SK-N-SH (cell line): Measurements from ENCODE around the gene DERL2. TPM values are rescaled to one million over a fixed set of nuclear protein-coding genes. Genes with fewer than 3 reads are reported as not detected.

ENCODE experiments used
- CTCF ChIA-PET: fragments of 300-600, 350-600 bp; formaldehyde crosslinking; extraction: SDS; loops from one replicate; lab custom pipeline; 2021; lab: Yijun Ruan, JAX
- POLR2A ChIA-PET: fragments of 350-600 bp; sonication (Branson Sonifier 250); formaldehyde crosslinking; extraction: SDS; loops from one replicate; lab custom pipeline; 2020; ENCODE audit warnings: antibody characterized with exemption, inconsistent platforms; lab: Yijun Ruan, JAX
- DNase-seq: peaks from one replicate; pipeline ENCODE4 v3.0.0; 2012
- H2AFZ ChIP-seq: fragments of 200-600 bp; sonication (generic); 2 replicates; pipeline ENCODE4 v1.8.1; 2016; ENCODE audit warnings: antibody characterized with exemption, mild to moderate bottlenecking, low read depth
- H3F3A ChIP-seq: fragments of 200-600 bp; sonication (generic); replicated peaks from 2 replicates; pipeline ENCODE3; 2016; ENCODE audit warnings: antibody characterized with exemption, mild to moderate bottlenecking; ENCODE audit not compliant: insufficient read depth
- H3K27ac ChIP-seq, 2 experiments: fragments of 200-500 bp in 1 of 2; fragments of 200-600 bp in 1 of 2; sonication (Bioruptor generic) in 1 of 2; sonication (generic), shearing (Covaris generic) in 1 of 2; 2 replicates each; pipeline versions ENCODE4 v1.5.1 to v1.6.1; 2014 to 2016; ENCODE audit warnings: low read depth in 2 of 2, inconsistent platforms in 1 of 2, low read length in 1 of 2, mild to moderate bottlenecking in 1 of 2, mixed read lengths in 1 of 2
- H3K27me3 ChIP-seq: fragments of 200-600 bp; sonication (generic), shearing (Covaris generic); 2 replicates; pipeline ENCODE4 v1.6.1; 2016; ENCODE audit warnings: mixed run types; ENCODE audit not compliant: insufficient read depth
- H3K36me3 ChIP-seq, 2 experiments: fragments of 200-500 bp in 1 of 2; fragments of 200-600 bp in 1 of 2; sonication (Bioruptor generic) in 1 of 2; sonication (generic) in 1 of 2; replicated peaks in 1 of 2; 2 replicates each; pipeline versions ENCODE3 to v1.5.1; 2014 to 2016; ENCODE audit warnings: low read length in 1 of 2, mild to moderate bottlenecking in 1 of 2; ENCODE audit not compliant: insufficient read depth in 2 of 2, control insufficient read depth in 1 of 2
- H3K4me1 ChIP-seq, 2 experiments: fragments of 200-500 bp in 1 of 2; fragments of 200-600 bp in 1 of 2; sonication (Bioruptor generic) in 1 of 2; sonication (generic), shearing (Covaris generic) in 1 of 2; 2 replicates each; pipeline versions ENCODE4 v1.5.1 to v1.6.1; 2014 to 2016; ENCODE audit warnings: low read depth in 1 of 2, low read length in 1 of 2, mixed run types in 1 of 2; ENCODE audit not compliant: insufficient read depth in 2 of 2, control insufficient read depth in 1 of 2
- H3K4me2 ChIP-seq: fragments of 200-600 bp; sonication (generic), shearing (Covaris generic); 2 replicates; pipeline ENCODE4 v1.6.1; 2017; ENCODE audit warnings: mixed run types
- H3K4me3 ChIP-seq, 2 experiments: fragments of 200-500 bp in 1 of 2; fragments of 200-600 bp in 1 of 2; sonication (Bioruptor generic) in 1 of 2; sonication (generic), shearing (Covaris generic) in 1 of 2; 2 replicates each; pipeline versions ENCODE4 v1.5.1 to v1.8.1; 2014 to 2016; ENCODE audit warnings: low read depth in 2 of 2, inconsistent platforms in 1 of 2, low read length in 1 of 2, mild to moderate bottlenecking in 1 of 2, mixed read lengths in 1 of 2, moderate library complexity in 1 of 2
- H3K79me2 ChIP-seq: fragments of 200-600 bp; sonication (generic); 2 replicates; pipeline ENCODE4 v1.8.1; 2017; ENCODE audit warnings: mild to moderate bottlenecking; ENCODE audit not compliant: insufficient read depth
- H3K9ac ChIP-seq: fragments of 200-600 bp; sonication (generic); 2 replicates; pipeline ENCODE4 v1.6.1; 2017; ENCODE audit warnings: mixed run types
- H3K9me2 ChIP-seq: fragments of 200-600 bp; sonication (generic); 2 replicates; pipeline ENCODE4 v1.6.1; 2017; ENCODE audit warnings: mixed run types
- H3K9me3 ChIP-seq: fragments of 200-600 bp; sonication (generic); 2 replicates; pipeline ENCODE4 v1.6.1; 2017; ENCODE audit warnings: mixed run types, mild to moderate bottlenecking, moderate library complexity
- H4K20me1 ChIP-seq: fragments of 200-600 bp; sonication (generic); 2 replicates; pipeline ENCODE4 v1.6.1; 2017; ENCODE audit warnings: mild to moderate bottlenecking, mixed run types; ENCODE audit not compliant: insufficient read depth
- CHD2 ChIP-seq: fragments of 150-350 bp; IDR thresholded peaks from 2 replicates; pipeline ENCODE4 v1.6.1; 2018; ENCODE audit warnings: low read length; ENCODE audit not compliant: partially characterized antibody
- ELF1 ChIP-seq: IDR thresholded peaks from 2 replicates; pipeline ENCODE4 v1.4.0; 2012
- EZH2phosphoT487 ChIP-seq: fragments of 200-600 bp; sonication (generic); IDR thresholded peaks from 2 replicates; pipeline ENCODE4 v1.6.1; 2017; ENCODE audit warnings: low read depth, mixed run types, mild to moderate bottlenecking, antibody characterized with exemption, moderate library complexity, borderline replicate concordance
- FOSL2 ChIP-seq: IDR thresholded peaks from 2 replicates; pipeline ENCODE4 v1.4.0; 2012; ENCODE audit warnings: low read depth, mild to moderate bottlenecking, moderate library complexity, borderline replicate concordance
- FOXJ3 ChIP-seq: sonication (generic); formaldehyde crosslinking; IDR thresholded peaks from 2 replicates; pipeline ENCODE4 v1.5.1; 2020; ENCODE audit warnings: mild to moderate bottlenecking, missing genetic modification reagents
- GABPA ChIP-seq: IDR thresholded peaks from 2 replicates; pipeline ENCODE4 v1.4.0; 2012; ENCODE audit warnings: low read depth, mild to moderate bottlenecking
- JUND ChIP-seq: IDR thresholded peaks from 2 replicates; pipeline ENCODE4 v1.4.0; 2012
- MEF2A ChIP-seq: IDR thresholded peaks from 2 replicates; pipeline ENCODE4 v1.4.0; 2012; ENCODE audit warnings: low read depth, borderline replicate concordance
- MXI1 ChIP-seq: IDR thresholded peaks from 2 replicates; pipeline ENCODE4 v1.6.1; 2012; ENCODE audit warnings: mild to moderate bottlenecking, low read depth, low read length, improper control_type of control experiment
- NFIC ChIP-seq: IDR thresholded peaks from 2 replicates; pipeline ENCODE4 v1.4.0; 2012; ENCODE audit warnings: borderline replicate concordance
- POLR2AphosphoS5 ChIP-seq: IDR thresholded peaks from 2 replicates; pipeline ENCODE4 v1.6.1; 2012; ENCODE audit warnings: low read depth, low read length
- RAD21 ChIP-seq: IDR thresholded peaks from 2 replicates; pipeline ENCODE4 v1.6.1; 2012; ENCODE audit warnings: mild to moderate bottlenecking, low read length
- RFX5 ChIP-seq: IDR thresholded peaks from 2 replicates; pipeline ENCODE4 v1.6.1; 2012; ENCODE audit warnings: mild to moderate bottlenecking, improper control_type of control experiment, low read length
- SIN3A ChIP-seq: IDR thresholded peaks from 2 replicates; pipeline ENCODE4 v1.6.1; 2012; ENCODE audit warnings: low read depth, mild to moderate bottlenecking, low read length, moderate library complexity, borderline replicate concordance
- SMC3 ChIP-seq: IDR thresholded peaks from 2 replicates; pipeline ENCODE4 v1.6.1; 2012; ENCODE audit warnings: low read depth, low read length, improper control_type of control experiment
- TCF12 ChIP-seq: IDR thresholded peaks from 2 replicates; pipeline ENCODE4 v1.4.0; 2012
- WGBS: methylation state at CpG from one replicate; pipeline ENCODE4 v1.1.6; 2017; ENCODE audit warnings: low lambda C conversion rate; 5-methylcytosine and 5-hydroxymethylcytosine counted together
- polyA plus RNA-seq, 3 experiments: library from polyadenylated mRNA; depleted of rRNA; stranded (reverse); fragments of >200 nt; gene quantifications; 2 replicates each; pipeline ENCODE4 v1.2.3, GENCODE V29; 2012
- TF ChIP-seq, protein P1 (sequence below): IDR thresholded peaks from 2 replicates; pipeline ENCODE4 v1.4.0; 2012; ENCODE audit warnings: low read depth, borderline replicate concordance
- TF ChIP-seq, protein P2 (sequence below): IDR thresholded peaks from 2 replicates; pipeline ENCODE4 v1.4.0; 2012; ENCODE audit warnings: low read depth
- TF ChIP-seq, protein P3 (sequence below): IDR thresholded peaks from 2 replicates; pipeline ENCODE4 v1.4.0; 2012; ENCODE audit warnings: low read depth, borderline replicate concordance
- TF ChIP-seq, protein P4 (sequence below): fragments of 150-350 bp; IDR thresholded peaks from 2 replicates; pipeline ENCODE4 v1.6.1; 2017; ENCODE audit warnings: antibody characterized with exemption, low read length, low read depth, borderline replicate concordance
- TF ChIP-seq, protein P5 (sequence below): IDR thresholded peaks from 2 replicates; pipeline ENCODE4; 2012

Gene DERL2
- polyA plus RNA-seq, 1 of the 3 experiments (the other 2 are of a cell fraction): 42.5 TPM

DNA sequence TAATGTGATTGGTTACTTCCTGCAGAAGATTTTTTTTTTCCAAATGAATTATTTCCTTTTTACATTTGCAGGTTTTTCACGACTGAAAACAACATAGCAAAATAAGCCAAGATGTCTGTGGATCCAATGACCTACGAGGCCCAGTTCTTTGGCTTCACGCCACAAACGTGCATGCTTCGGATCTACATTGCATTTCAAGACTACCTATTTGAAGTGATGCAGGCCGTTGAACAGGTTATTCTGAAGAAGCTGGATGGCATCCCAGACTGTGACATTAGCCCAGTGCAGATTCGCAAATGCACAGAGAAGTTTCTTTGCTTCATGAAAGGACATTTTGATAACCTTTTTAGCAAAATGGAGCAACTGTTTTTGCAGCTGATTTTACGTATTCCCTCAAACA is 2.8 kb upstream of the DERL2 start:
- no peaks in the 10 kb centered on the region; the same call in 1 of the 2 replicates for H3K9me3 ChIP-seq
- H3K27ac ChIP-seq: no peak overlapping the region
- 85% methylated on average over 8 of the region's 8 CpGs for WGBS
- CTCF ChIA-PET: no interaction called here
- no peak overlapping the region for H3K4me3 ChIP-seq
- no peaks in the 10 kb centered on the region for H3K27me3 ChIP-seq
- peaks cover 9% of the 10 kb centered on the region for H3F3A ChIP-seq
- no peak overlapping the region for H3K4me2 ChIP-seq
- no peak overlapping the region for H3K9ac ChIP-seq
- peaks cover 33 to 41% of the 10 kb centered on the region in 2 experiments for H3K36me3 ChIP-seq
- TF ChIP-seq MXI1 (no peak), JUND (no peak)
- H3K4me1 ChIP-seq: peaks cover 15 to 16% of the 10 kb centered on the region in 2 experiments; a peak in 3 of 4 replicates
- H2AFZ ChIP-seq: no peak overlapping the region
- no peaks in the 10 kb centered on the region for H3K9me2 ChIP-seq
- H3K79me2 ChIP-seq: peaks cover 54% of the 10 kb centered on the region
- POLR2A ChIA-PET: interaction anchor here (1.2 to 5.5 kb wide), 2 partner anchors 8 to 11 kb away, joined by 3 to 46 read pairs; a partner anchor contains a TSS
- no peaks in the 10 kb centered on the region for H4K20me1 ChIP-seq
- no peak for DNase-seq

DNA sequence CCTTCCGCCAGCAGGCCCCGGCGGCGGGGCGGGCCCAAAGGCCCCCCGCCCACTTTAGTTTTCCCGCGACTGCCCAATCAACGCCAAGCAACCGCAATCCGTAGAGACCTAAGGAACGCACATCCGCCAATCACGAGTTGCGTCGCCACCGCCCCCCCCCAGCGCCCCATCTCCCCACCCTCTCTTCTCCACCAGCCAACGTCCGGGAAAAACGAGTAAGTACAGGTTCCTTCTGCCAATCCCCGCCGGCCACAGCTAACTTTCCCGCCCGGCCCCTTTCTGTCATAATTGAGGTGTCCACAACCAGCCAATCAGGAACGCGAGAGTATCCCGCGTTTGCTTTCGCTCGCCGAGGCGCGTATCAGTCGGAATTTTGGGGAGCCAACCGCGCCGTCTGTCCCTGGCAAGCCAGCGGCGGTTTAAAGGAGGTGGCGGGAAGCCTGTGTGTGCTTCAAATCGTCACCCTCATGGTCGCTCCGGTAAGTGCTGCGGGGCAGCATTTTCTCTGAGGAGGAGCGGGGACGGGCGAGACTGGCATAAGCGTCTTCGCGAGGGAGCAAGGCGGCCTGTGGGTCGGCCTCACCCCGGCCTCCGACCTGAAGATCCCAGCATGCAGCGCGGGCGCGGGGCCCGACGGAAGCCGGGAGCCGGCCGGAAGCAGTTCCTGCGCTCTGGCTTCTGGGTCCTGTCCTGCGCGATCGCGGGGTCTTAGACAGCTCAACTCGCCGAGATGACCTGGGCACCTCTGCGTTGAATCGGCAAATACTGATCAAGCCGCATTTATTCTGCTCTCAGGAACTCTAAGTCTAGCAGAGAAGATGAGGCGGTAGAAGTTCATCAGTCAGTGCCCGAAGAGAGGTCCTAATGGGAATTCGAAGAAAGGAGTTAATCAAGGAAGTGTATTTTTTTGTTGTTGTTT is 487 bp upstream of the DERL2 start, which contains the start of gene MIS12:
TSS of gene MIS12 (plus strand) at position 361 of the 919 bp plus-strand sequence. CDS start 2,297 bp downstream, outside the sequence.
- POLR2A ChIA-PET: interaction anchor here (1.4 to 5.5 kb wide), 7 partner anchors 9 to 67 kb away, joined by 4 to 46 read pairs (median 8); partner anchors contain the start of genes DHX33, NUP88 and RPAIN
- WGBS: 1% methylated on average over 52 of the region's 77 CpGs
- TF ChIP-seq NFIC: no peak
- 0 out of 2 replicates have a peak, but pooled peaks have one; percentile 23 for TF ChIP-seq TCF12
- TF ChIP-seq SMC3: no peak
- TF ChIP-seq CHD2: peak; percentile 76
- TF ChIP-seq ELF1: peak; percentile 74
- TF ChIP-seq, protein P1, sequence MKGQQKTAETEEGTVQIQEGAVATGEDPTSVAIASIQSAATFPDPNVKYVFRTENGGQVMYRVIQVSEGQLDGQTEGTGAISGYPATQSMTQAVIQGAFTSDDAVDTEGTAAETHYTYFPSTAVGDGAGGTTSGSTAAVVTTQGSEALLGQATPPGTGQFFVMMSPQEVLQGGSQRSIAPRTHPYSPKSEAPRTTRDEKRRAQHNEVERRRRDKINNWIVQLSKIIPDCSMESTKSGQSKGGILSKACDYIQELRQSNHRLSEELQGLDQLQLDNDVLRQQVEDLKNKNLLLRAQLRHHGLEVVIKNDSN: 0 out of 2 replicates have a peak, but pooled peaks have one; percentile 6
- TF ChIP-seq RFX5: peak; percentile 85
- TF ChIP-seq, protein P2, sequence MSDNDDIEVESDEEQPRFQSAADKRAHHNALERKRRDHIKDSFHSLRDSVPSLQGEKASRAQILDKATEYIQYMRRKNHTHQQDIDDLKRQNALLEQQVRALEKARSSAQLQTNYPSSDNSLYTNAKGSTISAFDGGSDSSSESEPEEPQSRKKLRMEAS: peak; percentile 89
- no peak for TF ChIP-seq RAD21
- TF ChIP-seq FOSL2: no peak
- no peak for TF ChIP-seq FOXJ3
- peak; percentile 88 for TF ChIP-seq GABPA
- TF ChIP-seq, protein P3, sequence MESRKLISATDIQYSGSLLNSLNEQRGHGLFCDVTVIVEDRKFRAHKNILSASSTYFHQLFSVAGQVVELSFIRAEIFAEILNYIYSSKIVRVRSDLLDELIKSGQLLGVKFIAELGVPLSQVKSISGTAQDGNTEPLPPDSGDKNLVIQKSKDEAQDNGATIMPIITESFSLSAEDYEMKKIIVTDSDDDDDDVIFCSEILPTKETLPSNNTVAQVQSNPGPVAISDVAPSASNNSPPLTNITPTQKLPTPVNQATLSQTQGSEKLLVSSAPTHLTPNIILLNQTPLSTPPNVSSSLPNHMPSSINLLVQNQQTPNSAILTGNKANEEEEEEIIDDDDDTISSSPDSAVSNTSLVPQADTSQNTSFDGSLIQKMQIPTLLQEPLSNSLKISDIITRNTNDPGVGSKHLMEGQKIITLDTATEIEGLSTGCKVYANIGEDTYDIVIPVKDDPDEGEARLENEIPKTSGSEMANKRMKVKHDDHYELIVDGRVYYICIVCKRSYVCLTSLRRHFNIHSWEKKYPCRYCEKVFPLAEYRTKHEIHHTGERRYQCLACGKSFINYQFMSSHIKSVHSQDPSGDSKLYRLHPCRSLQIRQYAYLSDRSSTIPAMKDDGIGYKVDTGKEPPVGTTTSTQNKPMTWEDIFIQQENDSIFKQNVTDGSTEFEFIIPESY: 0 out of 2 replicates have a peak, but pooled peaks have one; percentile 46
- TF ChIP-seq, protein P4, sequence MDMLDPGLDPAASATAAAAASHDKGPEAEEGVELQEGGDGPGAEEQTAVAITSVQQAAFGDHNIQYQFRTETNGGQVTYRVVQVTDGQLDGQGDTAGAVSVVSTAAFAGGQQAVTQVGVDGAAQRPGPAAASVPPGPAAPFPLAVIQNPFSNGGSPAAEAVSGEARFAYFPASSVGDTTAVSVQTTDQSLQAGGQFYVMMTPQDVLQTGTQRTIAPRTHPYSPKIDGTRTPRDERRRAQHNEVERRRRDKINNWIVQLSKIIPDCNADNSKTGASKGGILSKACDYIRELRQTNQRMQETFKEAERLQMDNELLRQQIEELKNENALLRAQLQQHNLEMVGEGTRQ: no peak
- TF ChIP-seq, protein P5, sequence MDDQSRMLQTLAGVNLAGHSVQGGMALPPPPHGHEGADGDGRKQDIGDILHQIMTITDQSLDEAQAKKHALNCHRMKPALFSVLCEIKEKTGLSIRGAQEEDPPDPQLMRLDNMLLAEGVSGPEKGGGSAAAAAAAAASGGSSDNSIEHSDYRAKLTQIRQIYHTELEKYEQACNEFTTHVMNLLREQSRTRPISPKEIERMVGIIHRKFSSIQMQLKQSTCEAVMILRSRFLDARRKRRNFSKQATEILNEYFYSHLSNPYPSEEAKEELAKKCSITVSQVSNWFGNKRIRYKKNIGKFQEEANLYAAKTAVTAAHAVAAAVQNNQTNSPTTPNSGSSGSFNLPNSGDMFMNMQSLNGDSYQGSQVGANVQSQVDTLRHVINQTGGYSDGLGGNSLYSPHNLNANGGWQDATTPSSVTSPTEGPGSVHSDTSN: peak; percentile 72
- peak; percentile 80 for TF ChIP-seq MXI1
- TF ChIP-seq EZH2phosphoT487: no peak
- TF ChIP-seq MEF2A: no peak
- TF ChIP-seq SIN3A: peak; percentile 77; the same call in 1 of the 2 replicates
- peak; percentile 41; the same call in 1 of the 2 replicates for TF ChIP-seq POLR2AphosphoS5

More for the DNA sequence above, 487 bp upstream of the DERL2 start, which contains the start of gene MIS12:
- Histone ChIP-seq H3K27me3 (no peaks in the 10 kb centered on the region), H3K79me2 (peaks cover 77% of the 10 kb centered on the region), H3K27ac (peak within 1 kb of the TSS; percentile 98), H2AFZ (peak within 1 kb of the TSS; percentile 79), H3K4me2 (peak within 1 kb of the TSS; percentile 85), H3K4me3 (peak within 1 kb of the TSS; percentile 93 to 99), H3K9me2 (no peaks in the 10 kb centered on the region), H3K9me3 (no peaks in the 10 kb centered on the region), H3K9ac (peak within 1 kb of the TSS; percentile 97), H4K20me1 (no peaks in the 10 kb centered on the region), H3F3A (peaks cover 9% of the 10 kb centered on the region), H3K4me1 (peaks cover 15 to 16% of the 10 kb centered on the region in 2 experiments; a peak in 3 of 4 replicates), H3K36me3 (peaks cover 53 to 57% of the 10 kb centered on the region in 2 experiments)
- CTCF ChIA-PET: interaction anchor here (0.9 to 2.1 kb wide), 6 partner anchors 12 to 47 kb away, joined by 3 to 7 read pairs (median 4); partner anchors contain the start of gene C1QBP
- DNase-seq: peak; percentile 98
